SK-N-MC (cell line): ENCODE results near the gene PARP8.

Source experiments
- EZH2 ChIP-seq: fragments of 200-600 bp; sonication (generic); IDR thresholded peaks from one replicate; pipeline ENCODE4 v1.6.1; 2017; ENCODE audit warnings: antibody characterized with exemption
- POLR2AphosphoS5 ChIP-seq: IDR thresholded peaks from 2 replicates; pipeline ENCODE4 v1.6.1; 2012; ENCODE audit warnings: mild to moderate bottlenecking, low read depth, low read length, borderline replicate concordance

DNA sequence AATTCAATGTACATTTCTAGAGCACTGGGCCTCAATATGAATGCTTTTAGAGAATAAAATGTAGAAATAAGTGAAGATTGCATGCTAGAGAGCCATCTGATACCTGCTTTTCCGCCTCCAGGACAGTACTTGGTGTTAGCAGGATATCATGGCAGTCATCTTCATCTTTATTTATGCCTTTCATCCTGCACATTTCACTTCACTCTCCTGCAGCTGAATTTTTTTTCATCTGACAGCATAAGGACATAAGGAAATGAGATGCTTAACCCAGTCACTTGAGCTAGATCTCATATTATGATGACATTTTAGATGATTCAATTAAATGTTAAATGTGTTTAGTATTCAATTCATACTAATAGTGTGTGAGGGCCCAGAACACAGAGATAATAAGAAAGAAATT lies 162.6 kb downstream of the PARP8 start:
- TF ChIP-seq EZH2 (no peak), POLR2AphosphoS5 (no peak)
